Measurements from ENCODE around the gene BTG2. TPM values are rescaled to one million over a fixed set of nuclear protein-coding genes. Genes with fewer than 3 reads are reported as not detected.
"Not testable (repeated sequence)": the region's sequence is repeated elsewhere in the genome, so short reads cannot be mapped to it uniquely, and the experiment has no call there.

BTG2 gene, protein sequence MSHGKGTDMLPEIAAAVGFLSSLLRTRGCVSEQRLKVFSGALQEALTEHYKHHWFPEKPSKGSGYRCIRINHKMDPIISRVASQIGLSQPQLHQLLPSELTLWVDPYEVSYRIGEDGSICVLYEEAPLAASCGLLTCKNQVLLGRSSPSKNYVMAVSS
- total RNA-seq (2014; rRNA removed; shearing (Covaris generic)) (5.0 and 7.8 TPM in 2 replicates), polyA plus RNA-seq (2016; fragmentation: Nextera tagmentation; extraction: Ambion mirVana) (7.5 and 7.9 TPM in 2 replicates)

DNA sequence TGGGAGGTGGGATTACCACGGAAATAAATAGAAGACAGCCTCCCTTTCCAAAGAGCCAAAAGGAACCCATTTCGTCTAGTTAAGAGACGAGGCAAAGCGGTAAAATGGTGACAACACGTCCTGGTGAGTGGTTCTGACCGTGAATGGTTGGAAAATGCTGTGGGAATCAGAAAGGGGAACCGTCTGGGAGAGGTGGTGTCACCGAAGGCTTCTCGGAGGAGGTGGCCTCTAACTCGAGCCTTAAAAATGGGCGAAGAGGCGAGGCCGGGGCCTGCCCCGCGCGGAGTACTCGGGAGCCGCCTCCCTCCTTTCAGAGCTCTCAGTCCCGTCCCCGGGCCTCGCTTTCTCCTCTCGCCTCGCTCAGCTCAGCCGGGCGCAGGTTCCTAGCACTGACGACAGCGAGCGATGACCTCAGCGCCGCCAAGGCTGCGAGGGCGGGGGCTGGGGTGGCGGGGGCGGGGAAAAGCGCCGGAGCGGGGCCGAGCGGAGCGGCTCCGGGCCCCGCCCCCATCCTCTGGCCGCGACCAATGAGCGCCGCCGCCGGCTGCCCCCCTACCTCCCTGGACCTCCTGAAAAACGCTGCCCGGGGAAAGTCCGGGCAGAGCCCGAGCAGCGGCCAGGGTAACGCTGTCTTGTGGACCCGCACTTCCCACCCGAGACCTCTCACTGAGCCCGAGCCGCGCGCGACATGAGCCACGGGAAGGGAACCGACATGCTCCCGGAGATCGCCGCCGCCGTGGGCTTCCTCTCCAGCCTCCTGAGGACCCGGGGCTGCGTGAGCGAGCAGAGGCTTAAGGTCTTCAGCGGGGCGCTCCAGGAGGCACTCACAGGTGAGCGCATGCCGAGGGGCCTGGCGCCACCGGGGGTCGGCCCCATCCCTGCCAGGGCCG, at the start of gene BTG2:
BTG2 (plus strand) TSS at position 601 of the 890 bp plus-strand sequence; CDS start at position 689, 88 bp downstream.
- Histone ChIP-seq H4K20me1 (ENCODE audit: insufficient read depth) (no peaks in the 10 kb centered on the region), H3K36me3 (ENCODE audit: low read depth) (no peaks in the 10 kb centered on the region), H2AFZ (peak within 1 kb of the TSS; percentile 87), H3K4me1 (ENCODE audit: insufficient read depth) (0 out of 2 replicates have a peak, but pooled peaks cover 3% of the 10 kb centered on the region), H3K27ac (peak within 1 kb of the TSS; percentile 36; the same call in 1 of the 2 replicates), H3K9me3 (ENCODE audit: low read depth) (no peaks in the 10 kb centered on the region), H3K79me2 (ENCODE audit: insufficient read depth) (no peaks in the 10 kb centered on the region), H3K4me3 (peak within 1 kb of the TSS; percentile 84), H3F3A (ENCODE audit: insufficient read depth) (no peaks in the 10 kb centered on the region; the same call in 1 of the 2 replicates), H3K9me2 (ENCODE audit: insufficient read depth) (no peaks in the 10 kb centered on the region), H3K9ac (peak within 1 kb of the TSS; percentile 78), H3K27me3 (replicated peaks; ENCODE audit: insufficient read depth) (no peaks in the 10 kb centered on the region), H3K4me2 (ENCODE audit: unreplicated experiment) (peak within 1 kb of the TSS; percentile 96)
- in situ Hi-C loops (cut with MboI): no loop called here
- WGBS, 2 experiments (ENCODE audit: low coverage in 1 of 2, low lambda C conversion rate in 2 of 2, missing lambda C conversion rate in 2 of 2): 5 to 6% methylated on average over 55 to 72 of the region's 79 CpGs
- TF ChIP-seq EZH2 (IDR thresholded peaks at IDR 0.05; ENCODE audit: insufficient read depth, poor library complexity, severe bottlenecking): no peak
- no peak for TF ChIP-seq EZH2phosphoT487 (IDR thresholded peaks at IDR 0.05; ENCODE audit: insufficient read depth, low read depth)
- DNase-seq: peak; percentile 94

DNA sequence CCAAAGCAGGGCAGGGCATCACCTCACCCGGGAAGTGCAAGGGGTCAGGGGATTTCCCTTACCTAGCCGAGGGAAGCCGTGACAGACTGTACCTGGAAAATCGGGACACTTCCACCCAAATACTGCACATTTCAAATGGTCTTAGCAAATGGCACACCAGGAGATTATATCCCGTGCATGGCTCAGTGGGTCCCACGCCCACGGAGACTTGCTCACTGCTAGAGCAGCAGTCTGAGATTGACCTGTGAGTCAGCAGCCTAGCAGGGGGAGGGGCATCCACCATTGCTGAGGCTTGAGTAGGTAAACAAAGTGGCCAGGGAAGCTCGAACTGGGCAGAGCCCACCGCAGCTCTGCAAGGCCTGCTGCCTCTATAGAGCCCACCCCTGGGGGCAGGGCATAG, 48.7 kb upstream of the BTG2 start:
- H3F3A ChIP-seq (ENCODE audit: insufficient read depth); H3K27ac ChIP-seq; H3K4me3 ChIP-seq; H2AFZ ChIP-seq; H3K4me2 ChIP-seq (ENCODE audit: unreplicated experiment); H3K9ac ChIP-seq; H4K20me1 ChIP-seq (ENCODE audit: insufficient read depth); in situ Hi-C loops (cut with MboI); H3K9me3 ChIP-seq (ENCODE audit: low read depth); H3K4me1 ChIP-seq (ENCODE audit: insufficient read depth); H3K36me3 ChIP-seq (ENCODE audit: low read depth); H3K9me2 ChIP-seq (ENCODE audit: insufficient read depth); H3K79me2 ChIP-seq (ENCODE audit: insufficient read depth): not testable (repeated sequence)
- peak; percentile 29 for DNase-seq
- 78 to 81% methylated on average over 8 to 9 of the region's 9 CpGs for WGBS, 2 experiments (ENCODE audit: low coverage in 1 of 2, low lambda C conversion rate in 2 of 2, missing lambda C conversion rate in 2 of 2)
- peaks cover 38% of the 10 kb centered on the region for H3K27me3 ChIP-seq (replicated peaks; ENCODE audit: insufficient read depth)

DNA sequence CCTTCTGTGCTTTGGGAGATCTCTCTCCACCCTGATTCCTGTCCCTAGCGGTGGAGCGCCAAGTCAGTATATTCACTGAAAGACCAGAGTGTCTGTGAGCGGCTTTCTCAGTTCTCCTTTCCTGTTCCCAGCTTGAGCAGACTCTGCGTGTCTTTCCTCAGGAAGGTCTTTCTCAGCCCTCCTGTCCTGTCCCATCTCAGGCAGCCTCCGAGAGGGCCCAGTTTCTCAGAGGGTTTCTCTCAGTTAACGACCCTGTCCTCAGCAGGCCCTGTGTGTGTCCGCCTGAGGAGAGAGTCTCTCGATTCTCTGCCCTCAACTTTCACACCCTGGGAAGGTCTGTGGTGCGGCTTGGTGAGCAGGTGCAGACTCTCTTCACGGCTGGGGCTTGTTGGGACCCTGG, 41.8 kb upstream of the BTG2 start:
- Histone ChIP-seq H3K4me3 (no peak overlapping the region), H4K20me1 (ENCODE audit: insufficient read depth) (no peaks in the 10 kb centered on the region), H3K4me1 (ENCODE audit: insufficient read depth) (no peaks in the 10 kb centered on the region), H3K9me3 (ENCODE audit: low read depth) (no peaks in the 10 kb centered on the region), H3K79me2 (ENCODE audit: insufficient read depth) (no peaks in the 10 kb centered on the region), H3F3A (ENCODE audit: insufficient read depth) (no peaks in the 10 kb centered on the region), H3K36me3 (ENCODE audit: low read depth) (no peaks in the 10 kb centered on the region), H3K27me3 (replicated peaks; ENCODE audit: insufficient read depth) (peaks cover 3% of the 10 kb centered on the region), H2AFZ (0 out of 2 replicates have a peak overlapping the region, but pooled peaks have one; percentile 26), H3K9me2 (ENCODE audit: insufficient read depth) (no peaks in the 10 kb centered on the region), H3K9ac (no peak overlapping the region), H3K4me2 (ENCODE audit: unreplicated experiment) (no peak overlapping the region), H3K27ac (no peak overlapping the region)
- in situ Hi-C loops (cut with MboI): no loop called here
- DNase-seq: no peak
- TF ChIP-seq EZH2 (IDR thresholded peaks at IDR 0.05; ENCODE audit: insufficient read depth, poor library complexity, severe bottlenecking): no peak
- no peak for TF ChIP-seq EZH2phosphoT487 (IDR thresholded peaks at IDR 0.05; ENCODE audit: insufficient read depth, low read depth)
- WGBS, 2 experiments (ENCODE audit: low coverage in 1 of 2, low lambda C conversion rate in 2 of 2, missing lambda C conversion rate in 2 of 2): 48 to 53% methylated on average over 10 of the region's 10 CpGs

DNA sequence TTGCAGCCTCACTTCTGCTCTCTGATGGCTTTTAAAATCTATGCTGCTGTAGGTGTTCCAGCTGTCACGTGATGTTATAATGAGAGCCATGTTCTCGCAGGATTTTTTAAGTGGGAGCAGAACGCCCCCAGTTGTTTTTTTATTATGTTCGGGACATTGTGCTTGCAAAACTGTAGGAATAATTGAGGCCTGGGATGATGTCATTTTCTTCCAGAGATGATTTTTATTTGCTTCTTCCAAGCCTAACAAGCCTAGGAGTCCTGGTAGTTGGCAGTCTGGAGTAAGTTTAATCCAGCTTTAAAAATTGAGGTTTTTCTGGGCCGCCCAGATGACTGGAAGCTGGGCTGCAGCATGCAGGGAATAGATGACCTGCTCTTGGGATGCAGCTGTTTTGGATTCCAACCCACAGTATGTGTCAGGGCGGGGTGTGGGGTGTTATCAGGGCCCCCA, 41.2 kb upstream of the BTG2 start:
- H3K9ac ChIP-seq: no peak overlapping the region
- 4 to 5% methylated on average over 6 of the region's 6 CpGs for WGBS, 2 experiments (ENCODE audit: low coverage in 1 of 2, low lambda C conversion rate in 2 of 2, missing lambda C conversion rate in 2 of 2)
- H3K36me3 ChIP-seq (ENCODE audit: low read depth): no peaks in the 10 kb centered on the region
- no peak overlapping the region; the same call in 1 of the 2 replicates for H2AFZ ChIP-seq
- TF ChIP-seq EZH2 (IDR thresholded peaks at IDR 0.05; ENCODE audit: insufficient read depth, poor library complexity, severe bottlenecking) (no peak), EZH2phosphoT487 (IDR thresholded peaks at IDR 0.05; ENCODE audit: insufficient read depth, low read depth) (no peak)
- no peaks in the 10 kb centered on the region for H3F3A ChIP-seq (ENCODE audit: insufficient read depth)
- no peak overlapping the region for H3K4me2 ChIP-seq (ENCODE audit: unreplicated experiment)
- H3K9me2 ChIP-seq (ENCODE audit: insufficient read depth): no peaks in the 10 kb centered on the region
- H4K20me1 ChIP-seq (ENCODE audit: insufficient read depth): no peaks in the 10 kb centered on the region
- in situ Hi-C loops (cut with MboI): no loop called here
- no peak overlapping the region for H3K27ac ChIP-seq
- no peaks in the 10 kb centered on the region for H3K4me1 ChIP-seq (ENCODE audit: insufficient read depth)
- H3K27me3 ChIP-seq (replicated peaks; ENCODE audit: insufficient read depth): peaks cover 3% of the 10 kb centered on the region
- H3K9me3 ChIP-seq (ENCODE audit: low read depth): no peaks in the 10 kb centered on the region
- H3K4me3 ChIP-seq: no peak overlapping the region
- no peaks in the 10 kb centered on the region for H3K79me2 ChIP-seq (ENCODE audit: insufficient read depth)
- peak; percentile 57 for DNase-seq
